ENCODE data around the gene RFTN1. TPM values are rescaled to one million over a fixed set of nuclear protein-coding genes. Genes with fewer than 3 reads are reported as not detected.

RFTN1 gene
- polyA plus RNA-seq, 3 donors = 30.2 to 33.6 (median 31.5) TPM

DNA sequence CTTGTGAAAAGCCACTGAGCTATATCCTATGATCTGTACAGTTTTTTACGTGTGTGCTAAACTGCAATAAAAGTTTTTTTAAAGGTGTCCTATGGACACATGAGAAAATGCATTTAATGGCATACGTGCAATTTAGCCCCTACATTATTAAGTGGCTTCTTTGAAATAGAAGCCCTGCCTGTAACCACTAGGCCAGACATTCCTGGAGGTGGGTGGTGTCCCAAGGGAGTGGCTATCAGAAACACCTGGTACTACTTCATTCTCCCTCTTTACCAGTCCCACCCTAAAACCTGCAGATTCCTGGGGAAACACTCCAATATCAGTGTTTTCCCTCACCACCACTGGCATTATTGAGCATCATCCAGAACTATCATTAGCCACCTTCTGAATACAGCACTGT, 148.5 kb downstream of the RFTN1 start:
- DNase-seq (ENCODE audit: low read depth in 3 of 3, low spot score in 2 of 3) = no peak

DNA sequence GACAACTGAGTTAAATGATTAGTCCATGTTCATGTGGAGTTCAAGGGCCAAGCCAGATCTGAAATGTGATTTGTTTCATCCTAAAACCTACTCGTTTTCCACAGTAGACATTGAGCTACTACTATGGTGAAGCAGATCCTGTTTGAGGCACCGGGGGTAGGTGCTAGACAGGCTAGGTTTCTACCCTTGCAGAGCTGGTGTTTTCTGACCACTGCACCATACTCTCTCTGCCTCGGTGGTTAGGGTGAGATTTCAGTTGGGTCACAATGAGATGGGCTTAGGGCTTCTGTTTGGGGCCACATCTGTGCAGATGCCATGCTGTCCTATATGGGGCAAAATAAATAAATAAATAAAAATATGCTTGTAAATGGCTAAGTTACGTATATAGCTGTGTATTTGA, 149.2 kb downstream of the RFTN1 start:
- no peak for DNase-seq (ENCODE audit: low read depth in 3 of 3, low spot score in 2 of 3)

DNA sequence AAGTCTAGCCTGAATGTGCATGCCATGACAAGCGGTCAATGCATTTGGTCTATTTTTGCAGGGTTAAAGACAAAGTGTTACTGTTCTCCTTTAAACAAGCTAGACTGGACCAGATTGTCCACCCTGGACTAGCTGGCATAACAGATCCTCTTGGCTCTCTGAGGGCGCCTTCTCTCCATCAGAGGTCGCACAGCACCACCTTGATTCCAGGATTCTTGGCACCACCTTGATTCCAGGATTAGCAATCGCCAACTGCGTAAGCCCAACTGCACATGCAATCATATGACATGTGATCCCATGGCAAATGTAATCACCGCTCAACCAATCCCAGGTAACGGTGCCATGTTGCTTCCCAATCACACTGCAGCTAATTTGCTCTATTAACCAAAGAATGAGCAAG, 149.9 kb downstream of the RFTN1 start:
- DNase-seq (ENCODE audit: low read depth in 3 of 3, low spot score in 2 of 3) = no peak

DNA sequence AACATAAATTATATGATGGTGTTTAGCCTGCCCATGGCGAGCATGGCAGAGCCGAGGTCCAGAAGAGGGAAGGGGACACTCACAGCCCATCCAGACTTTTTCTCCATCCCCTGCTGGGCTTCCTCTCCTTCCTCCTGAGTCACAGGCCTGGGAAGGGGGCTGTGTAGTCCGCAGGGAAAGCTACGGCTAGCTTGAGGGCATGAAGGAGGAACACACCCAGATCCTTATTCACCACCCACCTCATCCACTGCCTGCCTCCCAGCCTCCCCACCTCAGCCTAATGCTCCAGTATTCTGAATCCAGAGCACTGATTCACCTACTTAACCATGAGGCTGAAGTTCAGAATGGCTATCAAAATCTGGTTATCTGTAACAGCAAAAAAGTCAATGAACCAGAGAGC, 150.7 kb downstream of the RFTN1 start:
- DNase-seq (ENCODE audit: low read depth in 3 of 3, low spot score in 2 of 3) = no peak

DNA sequence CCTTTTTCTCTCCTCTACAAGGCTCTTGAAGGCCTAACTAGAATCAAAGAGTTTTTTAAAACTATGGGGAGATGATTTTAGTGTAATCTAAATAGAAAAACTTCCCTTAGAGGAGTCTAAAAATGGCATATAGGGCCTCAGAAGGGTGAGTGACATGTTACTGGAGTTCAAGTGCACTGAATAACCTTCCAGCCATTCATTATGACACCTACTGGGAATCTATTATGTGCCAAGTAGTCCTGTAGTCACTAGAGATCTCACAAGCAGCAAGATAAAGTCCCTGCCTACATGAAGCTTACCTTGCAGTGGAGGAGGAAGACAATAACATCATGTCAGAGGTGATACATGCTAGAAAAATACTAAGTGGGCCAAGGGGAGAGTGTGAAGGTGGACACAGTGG, 152.4 kb downstream of the RFTN1 start:
- DNase-seq (ENCODE audit: low read depth in 3 of 3, low spot score in 2 of 3) = no peak

DNA sequence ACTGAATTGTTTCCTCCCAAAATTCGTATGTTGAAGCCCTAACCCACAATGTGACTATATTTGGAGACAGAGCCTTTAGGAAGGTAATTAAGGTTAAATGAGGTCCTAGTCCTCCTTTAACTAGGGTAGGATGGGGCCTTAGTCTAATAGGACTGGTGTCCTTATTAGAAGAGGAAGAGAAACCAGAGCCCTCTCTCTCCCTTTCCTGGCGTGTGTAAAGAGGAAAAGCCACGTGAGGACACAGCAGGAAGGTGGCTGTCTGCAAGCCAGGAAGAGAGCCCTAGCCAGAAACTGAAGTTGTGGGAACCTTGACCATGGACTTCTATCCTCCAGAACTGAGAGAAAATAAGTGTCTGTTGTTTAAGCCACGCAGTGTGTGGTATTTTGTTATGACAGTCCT, 154.2 kb downstream of the RFTN1 start:
- DNase-seq (ENCODE audit: low read depth in 3 of 3, low spot score in 2 of 3) = no peak

DNA sequence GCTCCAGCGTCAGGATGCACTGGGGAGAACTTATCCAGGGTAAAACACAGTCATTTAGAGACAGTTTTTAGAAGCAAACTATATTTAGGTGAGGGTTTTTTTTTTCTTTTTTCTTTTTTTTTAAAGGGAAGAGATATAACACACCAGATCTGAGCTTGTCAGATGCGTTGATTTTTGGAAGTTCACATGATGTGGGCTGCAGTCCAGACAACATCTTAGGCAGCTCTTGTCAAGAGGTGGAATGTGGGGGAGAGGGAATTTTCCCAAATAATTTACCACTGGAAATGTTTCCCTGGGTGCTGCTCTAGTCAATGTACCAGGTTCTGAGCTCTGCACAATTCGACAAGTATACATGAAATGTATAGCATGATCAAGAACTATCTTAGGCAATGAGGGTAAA, 155.2 kb downstream of the RFTN1 start:
- DNase-seq (ENCODE audit: low read depth in 3 of 3, low spot score in 2 of 3) = no peak

DNA sequence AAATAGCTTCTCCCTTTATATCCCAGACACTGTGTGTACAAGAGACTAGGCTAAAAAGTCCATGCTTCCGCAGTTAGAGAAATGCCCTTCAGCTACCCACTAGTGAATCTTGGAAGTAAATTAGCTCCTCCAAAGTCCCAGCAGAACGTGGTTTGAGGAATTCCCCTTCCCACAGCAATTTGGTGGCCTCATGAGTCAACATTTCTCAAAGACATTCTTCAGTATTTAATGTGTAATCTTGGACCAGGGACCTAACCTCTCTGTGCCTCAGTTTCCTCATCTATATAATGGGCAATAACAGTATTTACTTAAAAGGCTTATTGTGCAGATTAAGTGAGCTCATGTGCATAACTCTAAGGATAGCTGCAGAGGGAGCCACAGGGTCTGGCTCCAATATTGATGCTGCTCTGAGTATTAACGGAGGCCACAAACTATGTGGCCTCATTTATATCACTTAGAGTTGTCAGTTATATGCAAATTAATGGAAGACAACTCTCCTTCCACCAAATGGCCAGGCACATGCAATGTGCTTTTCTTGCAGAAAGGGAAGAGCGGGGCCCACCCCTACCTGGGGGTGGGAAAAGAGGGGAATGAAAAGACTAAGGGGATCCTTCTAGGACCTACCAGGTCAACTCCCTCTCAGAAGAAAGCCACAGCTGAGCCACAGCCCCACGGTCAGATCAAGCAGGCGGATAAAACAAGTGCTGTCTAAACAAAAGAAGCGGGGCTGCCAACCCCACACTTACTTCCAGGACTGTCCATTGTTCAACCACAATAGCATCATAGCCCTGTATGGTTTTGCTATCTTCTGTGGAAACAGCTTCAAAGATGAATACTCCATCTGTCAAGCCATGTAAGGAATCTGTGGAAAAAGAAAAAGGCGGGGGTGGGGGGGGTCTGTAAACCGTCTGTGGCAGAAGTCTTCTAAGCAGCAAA, 156.0 kb downstream of the RFTN1 start:
- no peak for DNase-seq (ENCODE audit: low read depth in 3 of 3, low spot score in 2 of 3)

DNA sequence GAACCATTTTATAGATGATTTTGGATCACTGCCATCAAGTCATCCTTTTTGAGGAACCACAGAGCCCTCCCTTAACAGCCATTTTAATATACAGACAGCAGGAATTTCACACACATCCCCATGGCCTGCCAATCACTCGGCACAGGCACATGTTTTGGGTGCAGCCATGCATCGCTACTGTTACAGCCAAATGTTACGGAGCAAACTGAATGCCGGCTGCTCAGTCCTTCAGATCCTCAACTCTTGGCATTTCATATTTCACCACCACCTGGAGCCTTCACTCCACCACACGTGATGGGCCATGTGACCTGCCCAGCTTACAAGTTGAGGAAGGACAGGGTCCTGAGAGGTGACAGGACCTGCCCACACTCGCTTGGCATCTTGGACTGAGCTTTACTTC, 157.7 kb downstream of the RFTN1 start:
- no peak for DNase-seq (ENCODE audit: low read depth in 3 of 3, low spot score in 2 of 3)

DNA sequence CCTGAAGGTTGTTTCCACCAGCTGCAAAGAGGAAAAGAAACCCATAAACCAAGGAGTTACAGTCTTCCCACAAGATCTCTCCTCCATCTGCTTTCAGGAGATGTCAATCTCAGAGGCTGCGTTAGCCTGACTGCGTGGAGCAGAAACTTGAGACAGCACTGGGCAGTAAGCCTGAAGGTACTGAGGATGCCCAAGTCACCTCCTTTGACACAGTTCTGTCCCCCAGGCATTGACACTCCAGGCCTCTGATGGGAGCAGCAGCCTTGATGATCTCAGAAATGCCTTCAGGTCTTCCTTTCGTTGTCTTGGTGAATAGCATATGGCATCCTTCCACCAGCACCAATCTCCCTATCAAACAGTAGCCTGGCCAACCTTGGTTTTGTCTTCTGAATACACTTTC, 159.2 kb downstream of the RFTN1 start:
- DNase-seq (ENCODE audit: low read depth in 3 of 3, low spot score in 2 of 3) = no peak

DNA sequence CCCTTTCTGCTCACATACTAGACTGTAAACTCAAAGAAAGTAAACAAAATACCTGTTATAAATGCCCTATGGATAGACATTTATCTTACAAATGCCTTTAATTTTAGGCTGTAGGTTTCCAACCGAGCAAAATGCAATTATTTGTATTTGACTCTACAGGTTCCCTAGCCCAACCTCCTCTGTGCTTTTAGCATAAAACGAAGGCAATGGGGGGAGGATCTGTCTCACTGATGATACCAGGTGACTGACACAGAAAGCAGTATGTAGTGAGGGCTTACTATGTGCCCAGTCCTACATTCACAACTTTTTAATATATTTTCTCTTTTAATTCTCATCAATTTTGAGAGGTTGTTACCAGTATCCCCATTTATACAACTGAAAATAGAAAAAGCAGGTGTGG, 161.1 kb downstream of the RFTN1 start:
- DNase-seq (ENCODE audit: low read depth in 3 of 3, low spot score in 2 of 3) = no peak

DNA sequence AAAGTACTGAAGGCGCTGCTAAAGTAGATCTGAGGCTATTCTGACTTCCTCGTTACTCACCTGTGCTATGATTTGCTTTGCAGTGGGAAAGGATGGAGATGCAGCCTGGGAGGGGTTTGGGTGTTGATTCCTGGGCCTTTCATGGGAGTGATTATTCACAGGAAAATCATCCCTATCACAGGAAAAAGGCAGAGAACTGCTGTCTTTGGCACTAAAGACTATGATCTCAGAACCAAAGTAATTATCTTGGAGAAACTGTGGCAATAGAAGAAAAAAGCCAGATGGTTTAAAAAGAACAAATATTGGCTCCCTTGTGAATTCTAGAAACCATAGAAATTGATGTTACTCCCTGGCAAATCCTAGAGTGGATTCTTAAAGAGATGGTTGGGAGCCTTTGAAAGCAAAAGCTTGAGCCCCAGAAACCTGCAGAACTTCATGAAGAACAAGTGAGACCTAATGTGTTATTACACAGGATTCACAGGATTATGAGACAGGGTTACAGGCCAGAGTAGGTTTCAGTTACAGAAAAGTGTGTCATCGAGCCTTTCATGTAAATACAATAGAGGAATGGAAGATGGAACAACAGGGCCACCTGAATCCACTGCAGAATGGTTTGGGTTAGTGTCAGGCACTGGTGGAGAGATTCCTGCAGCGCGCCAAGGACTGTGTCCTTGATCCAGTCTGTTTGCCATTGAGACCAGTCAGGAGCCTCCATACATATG, 162.7 kb downstream of the RFTN1 start:
- DNase-seq (ENCODE audit: low read depth in 3 of 3, low spot score in 2 of 3) = no peak

DNA sequence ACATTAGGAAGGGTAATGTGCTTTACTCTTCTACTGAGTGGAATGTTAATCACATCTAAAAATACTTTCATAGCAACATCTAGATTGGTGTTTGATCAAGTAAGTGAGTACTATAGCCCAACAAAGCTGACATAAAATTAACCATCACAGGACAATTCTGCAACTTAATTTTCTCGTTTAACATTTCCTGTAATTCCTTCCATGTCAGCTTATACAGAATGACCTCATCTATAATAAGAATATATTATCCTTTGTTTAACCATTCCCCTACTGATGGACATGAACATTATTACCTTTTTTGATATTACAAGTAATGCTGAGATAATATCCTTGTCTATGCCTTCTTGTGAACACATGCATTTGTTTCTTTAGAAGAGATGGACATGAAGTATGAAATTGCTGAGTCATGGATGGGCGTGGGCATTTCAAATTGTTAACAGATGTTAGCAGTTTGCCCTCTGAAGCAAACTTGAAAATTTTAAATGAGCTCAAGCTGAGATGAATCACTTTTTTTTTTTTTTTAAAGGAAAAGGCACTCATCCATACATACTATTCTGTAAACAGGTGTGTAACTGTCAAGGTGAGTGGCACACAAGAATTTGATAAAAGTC, 163.4 kb downstream of the RFTN1 start:
- DNase-seq (ENCODE audit: low read depth in 3 of 3, low spot score in 2 of 3) = no peak

DNA sequence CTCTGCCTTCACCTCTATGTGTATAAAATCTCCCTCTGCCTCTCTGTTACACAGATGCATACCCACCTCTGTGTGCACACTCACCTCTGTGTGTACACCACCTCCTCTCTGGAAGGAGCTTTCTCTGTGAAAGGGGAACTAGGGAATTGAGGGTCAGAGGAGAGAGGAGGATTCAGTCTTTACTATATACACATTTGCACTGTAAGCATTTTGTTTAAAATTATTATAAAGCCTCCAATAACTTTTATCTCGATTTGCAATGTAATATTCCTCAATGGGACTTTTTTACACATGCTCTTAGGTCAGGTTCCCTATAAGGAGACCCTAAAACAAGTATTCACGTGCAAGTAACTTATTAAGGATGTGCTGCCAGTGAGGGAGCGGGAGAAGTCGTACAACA, 166.0 kb downstream of the RFTN1 start:
- DNase-seq (ENCODE audit: low read depth in 3 of 3, low spot score in 2 of 3) = no peak

DNA sequence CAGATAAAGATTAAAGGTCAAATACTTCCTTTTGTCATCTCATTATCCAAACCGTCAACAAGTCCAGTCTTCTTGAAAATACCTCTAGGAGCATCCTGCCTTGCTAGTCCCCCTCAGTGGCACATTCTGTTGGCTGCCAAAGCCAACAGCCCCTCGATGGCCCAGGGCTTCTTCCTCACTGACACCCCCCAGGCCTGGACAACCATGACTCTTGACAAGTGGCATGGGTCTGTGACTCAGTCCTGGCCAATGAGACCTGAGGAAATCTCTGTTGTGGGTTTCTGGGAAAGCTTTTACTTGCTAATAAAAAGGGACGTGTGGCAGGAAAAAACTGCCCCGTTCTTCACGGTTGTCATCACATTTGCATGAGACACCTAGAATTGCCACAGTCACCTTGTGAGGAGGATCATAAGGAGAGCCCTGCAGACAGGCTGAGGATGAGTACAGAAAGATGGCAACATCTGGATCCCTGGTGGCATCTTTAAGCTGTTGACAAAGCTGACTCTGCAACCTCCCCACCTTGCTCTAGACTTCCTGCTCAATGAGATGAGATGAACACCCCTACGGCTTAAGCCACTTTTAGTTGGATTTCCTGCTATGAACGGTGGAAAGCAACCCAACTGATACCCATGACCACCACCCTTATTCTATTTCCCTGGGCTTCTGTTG, 167.0 kb downstream of the RFTN1 start:
- DNase-seq (ENCODE audit: low read depth in 3 of 3, low spot score in 2 of 3) = no peak

DNA sequence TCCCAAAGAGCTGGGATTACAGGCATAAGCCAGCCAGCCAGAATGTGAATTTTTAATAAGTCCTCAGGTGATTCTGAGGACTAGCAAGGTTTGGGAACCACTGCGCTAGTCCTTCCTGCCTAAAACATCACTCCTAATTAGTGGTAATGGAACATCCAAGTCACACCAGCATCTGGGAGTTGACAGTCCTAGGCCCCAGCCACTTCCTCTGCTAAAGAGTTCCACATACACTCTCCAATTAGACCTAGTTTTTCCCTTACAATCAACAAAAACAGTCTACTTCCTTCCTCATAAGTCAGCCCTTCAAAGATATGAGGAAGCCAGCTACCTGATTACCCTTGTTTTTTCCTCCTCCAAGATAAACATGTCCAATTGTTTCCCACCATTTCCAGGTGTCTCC, 170.4 kb downstream of the RFTN1 start:
- DNase-seq (ENCODE audit: low read depth in 3 of 3, low spot score in 2 of 3) = no peak

DNA sequence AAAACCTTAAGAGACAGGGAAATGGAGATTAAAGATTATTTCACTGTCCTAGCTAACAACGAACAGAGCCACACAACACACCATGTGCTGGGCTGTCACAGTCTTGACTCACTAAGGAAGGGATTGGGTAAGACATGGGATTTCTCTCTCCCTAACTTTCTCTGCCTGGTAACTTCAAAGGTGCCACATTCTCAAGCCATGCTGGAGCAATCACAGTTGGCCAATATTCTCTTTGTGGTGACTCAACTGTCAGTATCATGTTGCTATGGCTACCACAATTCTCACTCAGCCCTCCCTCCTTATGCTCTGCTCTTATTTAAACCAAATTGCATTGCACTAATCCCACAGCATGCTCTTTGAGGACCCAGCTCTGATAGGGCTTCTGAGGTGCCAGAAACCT, 174.5 kb downstream of the RFTN1 start:
- DNase-seq (ENCODE audit: low read depth in 3 of 3, low spot score in 2 of 3) = no peak

DNA sequence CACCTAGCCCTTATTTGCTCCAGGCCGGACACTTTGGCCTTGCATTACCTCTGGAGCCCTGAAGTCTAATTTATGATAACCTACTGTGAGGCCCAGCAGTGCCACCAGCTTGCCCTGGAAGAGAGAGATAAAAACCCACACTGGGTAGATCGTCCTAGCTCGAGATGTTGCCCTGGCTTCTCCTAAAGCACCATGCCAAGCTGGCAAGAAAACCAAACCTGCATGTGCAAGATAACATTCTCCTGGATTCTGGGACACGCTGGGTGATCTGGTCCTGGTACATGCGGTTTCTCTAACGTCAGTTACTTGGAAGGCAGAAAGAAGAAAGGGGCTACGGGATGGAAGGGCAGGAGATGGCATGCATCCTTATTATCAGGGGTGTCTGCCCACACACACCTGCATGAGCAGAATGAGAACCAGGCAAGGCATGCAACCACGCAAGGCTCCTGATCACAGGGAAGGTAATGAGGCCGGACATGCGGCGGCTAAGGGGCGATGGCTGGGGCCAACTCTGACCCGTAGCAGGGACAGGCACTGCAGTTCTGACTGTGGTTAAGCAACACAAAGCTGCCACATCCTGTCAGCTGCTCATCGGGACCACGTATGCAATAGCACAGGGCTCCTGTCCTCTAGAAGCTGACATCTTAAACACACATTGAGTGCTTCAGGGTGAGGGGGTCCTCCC, 175.5 kb downstream of the RFTN1 start:
- no peak for DNase-seq (ENCODE audit: low read depth in 3 of 3, low spot score in 2 of 3)

DNA sequence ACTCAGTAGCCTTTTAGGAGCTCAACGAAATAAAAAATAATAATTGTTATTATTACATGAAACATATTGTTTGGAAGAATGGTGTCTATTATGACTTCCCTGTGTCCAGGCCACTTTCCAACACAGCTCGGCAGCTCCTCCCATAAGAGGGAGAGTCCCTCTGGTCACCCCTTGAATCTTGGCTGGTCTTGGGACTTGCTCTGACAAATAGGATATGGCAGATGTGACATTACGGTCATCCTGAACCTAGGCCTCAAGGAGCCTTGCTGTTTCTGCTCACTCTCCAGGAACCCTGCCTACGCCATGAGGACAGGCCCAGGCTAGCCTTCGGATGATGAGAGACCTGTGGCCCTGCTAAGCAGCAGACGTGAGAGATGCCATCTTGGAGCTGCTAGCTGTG, 176.7 kb downstream of the RFTN1 start:
- DNase-seq (ENCODE audit: low read depth in 3 of 3, low spot score in 2 of 3) = no peak

DNA sequence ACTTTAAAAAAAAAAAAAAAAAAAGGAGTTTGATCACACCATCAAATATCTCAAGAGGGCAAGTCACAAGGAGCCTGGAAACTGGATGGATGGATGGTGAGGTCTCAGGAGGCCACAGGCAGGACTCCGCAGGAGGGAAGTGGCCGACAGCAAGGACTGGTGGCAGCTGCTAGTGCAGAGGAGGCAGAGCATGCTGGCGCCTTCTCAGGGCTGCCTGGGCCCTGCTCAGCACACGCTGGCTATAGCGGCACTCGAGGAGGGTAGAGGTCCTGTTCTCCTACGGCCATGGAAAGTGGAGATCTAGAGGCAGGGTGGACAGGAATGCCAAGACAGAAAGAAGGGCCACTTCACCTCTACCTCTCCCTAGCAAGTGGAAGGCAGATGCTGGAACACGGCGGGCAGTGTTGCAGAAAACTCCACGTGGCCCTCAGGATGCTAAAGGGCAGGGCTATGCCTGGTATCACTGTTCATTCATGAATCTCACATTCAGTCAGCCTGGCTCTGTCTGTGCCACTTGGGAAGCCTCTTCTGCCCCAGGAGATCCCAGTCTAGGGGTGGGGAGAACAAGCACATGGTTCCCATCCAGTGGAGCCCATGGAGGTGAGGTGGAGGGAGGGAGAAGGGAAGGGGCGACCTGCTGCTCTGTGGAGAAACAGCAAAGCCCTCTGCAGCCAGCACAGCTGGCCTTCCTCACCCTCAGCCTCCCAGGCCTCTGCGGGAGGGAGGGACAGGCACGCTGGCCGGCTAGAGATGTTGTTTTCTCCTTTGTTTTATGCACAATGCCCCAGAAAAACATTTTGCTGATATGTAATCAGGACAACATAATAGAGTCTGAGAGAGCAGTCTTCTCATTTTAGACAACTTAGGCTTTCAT, 177.5 kb downstream of the RFTN1 start:
- DNase-seq (ENCODE audit: low read depth in 3 of 3, low spot score in 2 of 3) = no peak
